GM06990 (cell line): ENCODE measurements around the gene SHISA8.
"Not testable (repeated sequence)": the region's sequence is repeated elsewhere in the genome, so short reads cannot be mapped to it uniquely, and the experiment has no call there.

Source experiments
- DNase-seq: peaks from one replicate; pipeline ENCODE4 v3.0.0-alpha.2; 2011; ENCODE audit not compliant: insufficient read length; ENCODE audit errors: extremely low read depth
- H3K27me3 ChIP-seq: replicated peaks from 2 replicates; pipeline ENCODE4 v1.6.0; 2011; ENCODE audit warnings: low read length; ENCODE audit not compliant: control insufficient read depth, insufficient read depth
- H3K36me3 ChIP-seq: 2 replicates; pipeline ENCODE4 v1.5.1; 2011; ENCODE audit warnings: low read length; ENCODE audit not compliant: control insufficient read depth, insufficient read depth
- H3K4me3 ChIP-seq: replicated peaks from 2 replicates; pipeline ENCODE4 v1.5.1; 2011; ENCODE audit warnings: low read depth, mild to moderate bottlenecking, control low read depth, low read length
- CTCF ChIP-seq: IDR thresholded peaks from 2 replicates; pipeline ENCODE4 v1.5.1; 2011; ENCODE audit warnings: low read length, control low read depth, mild to moderate bottlenecking, inconsistent platforms; ENCODE audit not compliant: insufficient read depth, poor library complexity, severe bottlenecking

Gene SHISA8

GRCh38 chr22:41876675-41877074, 38.2 kb downstream of the SHISA8 start:
- peaks cover 55% of the 10 kb centered on the region for H3K36me3 ChIP-seq
- H3K4me3 ChIP-seq, result no peak overlapping the region
- no peak for TF ChIP-seq CTCF
- DNase-seq, result no peak
- H3K27me3 ChIP-seq, result no peaks in the 10 kb centered on the region

DNA sequence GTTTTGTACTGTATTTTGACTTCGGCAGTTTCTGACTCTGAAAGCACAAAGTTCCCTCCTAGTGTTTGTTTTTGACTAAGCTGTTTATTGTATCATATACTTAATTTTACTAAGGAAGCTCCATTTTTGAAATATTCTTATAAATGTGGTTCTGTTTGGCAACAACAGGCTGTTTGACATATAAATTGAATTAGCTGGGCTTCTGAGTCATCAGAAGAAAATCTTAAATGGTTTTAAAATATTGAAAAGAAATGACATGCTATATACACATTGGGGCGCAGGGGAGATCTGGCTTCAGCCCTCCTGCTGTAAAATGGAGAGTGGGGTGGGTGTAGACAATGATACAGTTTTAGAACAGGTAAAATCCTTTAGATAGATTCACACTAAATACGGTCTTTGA, 38.6 kb downstream of the SHISA8 start:
- no peaks in the 10 kb centered on the region for H3K27me3 ChIP-seq
- no peak for DNase-seq
- TF ChIP-seq CTCF, result no peak
- H3K36me3 ChIP-seq, result peaks cover 53% of the 10 kb centered on the region
- H3K4me3 ChIP-seq, result no peak overlapping the region

- no peak for DNase-seq
- no peak overlapping the region for H3K4me3 ChIP-seq
- peaks cover 54% of the 10 kb centered on the region for H3K36me3 ChIP-seq
- TF ChIP-seq CTCF, result no peak
- no peaks in the 10 kb centered on the region for H3K27me3 ChIP-seq
These were observed 39.2 kb downstream of the SHISA8 start for GRCh38 chr22:41875531-41876270.

GRCh38 chr22:41874090-41874489, 40.8 kb downstream of the SHISA8 start:
- peaks cover 45% of the 10 kb centered on the region for H3K36me3 ChIP-seq
- no peak for DNase-seq
- no peak for TF ChIP-seq CTCF
- H3K27me3 ChIP-seq, result no peaks in the 10 kb centered on the region
- no peak overlapping the region for H3K4me3 ChIP-seq

DNA sequence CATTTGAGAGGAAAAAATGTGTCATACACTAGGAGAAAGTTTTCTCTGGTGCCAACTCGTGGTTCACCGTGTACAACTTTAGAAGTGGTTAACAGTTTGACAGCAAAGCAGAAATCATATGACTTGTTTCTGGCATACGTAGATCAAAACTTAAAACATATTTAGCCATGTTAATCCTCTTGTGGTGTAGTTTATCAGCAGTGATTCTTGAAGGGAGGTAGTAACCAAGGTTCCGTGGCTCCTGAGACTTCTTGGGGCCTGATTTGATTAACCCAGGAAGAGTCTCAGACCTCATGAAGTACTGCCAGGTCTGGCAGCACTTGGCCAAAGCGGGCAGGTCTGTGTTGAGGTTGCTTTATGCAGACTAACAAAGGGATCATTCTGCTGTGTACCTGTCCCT, 41.5 kb downstream of the SHISA8 start:
- H3K36me3 ChIP-seq, result peaks cover 46% of the 10 kb centered on the region
- no peaks in the 10 kb centered on the region for H3K27me3 ChIP-seq
- no peak for TF ChIP-seq CTCF
- H3K4me3 ChIP-seq, result no peak overlapping the region
- DNase-seq, result no peak

DNA sequence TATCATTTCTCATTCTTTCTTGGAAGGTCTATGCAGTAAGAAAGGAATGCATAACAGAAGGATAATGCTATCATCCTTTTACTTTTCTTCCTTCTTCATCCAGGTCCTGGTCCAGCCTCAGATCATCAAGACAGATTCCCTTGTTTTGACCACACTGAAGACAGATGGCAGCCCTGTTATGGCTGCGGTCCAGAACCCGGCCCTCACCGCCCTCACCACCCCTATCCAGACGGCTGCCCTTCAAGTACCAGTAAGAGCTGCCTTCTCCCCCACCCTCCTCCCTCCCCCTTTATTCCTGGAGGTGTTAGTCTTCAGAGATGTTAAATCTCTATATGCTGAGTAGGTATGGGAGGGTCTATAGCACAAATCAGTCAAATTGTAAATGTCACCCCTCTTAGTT, 44.1 kb downstream of the SHISA8 start:
- TF ChIP-seq CTCF, result no peak
- DNase-seq, result no peak
- peaks cover 46% of the 10 kb centered on the region for H3K36me3 ChIP-seq

DNA sequence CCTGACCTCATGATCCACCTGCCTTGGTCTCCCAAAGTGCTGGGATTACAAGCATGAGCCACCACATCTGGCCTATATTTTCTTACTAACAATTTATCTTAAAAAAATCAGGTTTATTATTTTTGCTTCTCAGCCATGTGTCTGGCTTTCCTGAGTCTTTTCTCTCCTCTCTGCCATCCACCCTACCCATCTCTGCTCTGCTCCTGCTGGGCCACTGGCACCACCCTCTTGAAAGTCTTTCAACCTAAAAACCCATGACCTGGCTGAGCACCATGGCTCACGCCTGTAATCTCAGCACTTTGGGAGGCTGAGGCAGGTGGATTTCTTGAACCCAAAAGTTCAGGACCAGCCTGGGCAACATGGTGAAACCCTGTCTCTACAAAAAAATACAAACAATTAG, 44.8 kb downstream of the SHISA8 start:
- not testable (repeated sequence) for DNase-seq, H3K27me3 ChIP-seq, H3K4me3 ChIP-seq
- peaks cover 41% of the 10 kb centered on the region for H3K36me3 ChIP-seq

More for the DNA sequence above, 44.1 kb downstream of the SHISA8 start:
- Histone ChIP-seq H3K27me3 (no peaks in the 10 kb centered on the region), H3K4me3 (no peak overlapping the region)
